ENCODE measurements around the gene UACA.
A peak's percentile ranks its signal among the peaks of the same experiment; 100 is the strongest.

Gene UACA

DNA sequence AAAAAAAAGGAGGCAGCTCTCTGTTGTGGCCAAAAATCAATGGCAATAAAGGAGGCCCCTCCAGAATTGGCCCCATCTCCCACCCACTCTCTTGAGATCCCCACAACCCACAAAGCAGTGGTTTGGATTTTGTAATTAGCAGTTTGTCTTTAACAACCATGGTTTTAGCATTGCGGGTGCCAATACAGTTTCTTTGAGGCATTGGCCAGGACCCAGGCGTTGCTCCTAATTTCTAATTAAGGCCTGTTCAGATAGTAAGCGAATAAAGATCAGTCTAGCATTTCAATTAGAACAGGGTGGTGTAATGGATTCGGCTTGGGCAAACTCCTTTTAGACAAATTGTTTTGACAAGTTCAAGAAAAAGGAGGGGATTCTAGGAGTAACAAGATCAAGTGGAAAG is 23.6 kb upstream of the UACA start:
- DNase-seq = no peak

DNA sequence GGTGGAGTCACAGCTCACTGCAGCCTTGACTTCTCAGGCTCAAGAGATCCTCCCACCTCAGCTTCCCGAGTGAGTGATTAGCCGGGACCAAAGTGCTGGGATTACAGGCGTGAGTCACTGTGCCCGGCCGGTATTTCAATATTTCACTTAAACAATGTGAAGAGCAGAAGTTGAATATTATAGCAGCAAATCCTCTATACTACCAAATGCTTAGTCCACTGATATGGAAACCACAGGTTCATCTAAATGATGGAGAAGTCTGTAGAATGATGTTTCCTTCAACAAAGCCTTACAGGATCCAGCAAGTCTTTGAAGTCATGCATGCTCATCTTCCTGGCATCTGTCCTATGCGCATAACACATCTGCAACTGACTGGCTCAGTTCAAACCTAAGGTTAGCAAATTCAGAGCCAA is 20.3 kb upstream of the UACA start:
- DNase-seq = no peak

DNA sequence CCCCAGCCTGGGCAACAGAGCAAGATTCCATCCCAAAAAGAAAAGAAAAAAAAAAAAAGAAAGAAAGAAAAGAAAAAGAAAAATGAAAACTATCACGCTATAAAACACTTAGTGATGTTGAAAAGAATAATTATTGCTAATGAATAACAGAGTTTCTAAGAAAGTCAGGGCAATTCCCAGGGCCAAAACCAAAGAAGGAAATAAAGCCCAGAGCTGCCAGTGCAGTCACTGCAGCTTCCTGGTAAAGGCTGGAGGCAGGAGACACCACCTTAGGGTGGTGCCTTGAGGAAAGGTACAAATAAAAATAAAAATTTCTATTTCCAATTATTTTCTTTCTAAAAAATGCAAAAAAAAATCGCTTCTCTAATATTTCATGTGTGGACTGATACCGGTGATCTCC is 19.7 kb upstream of the UACA start:
- no peak for DNase-seq

DNA sequence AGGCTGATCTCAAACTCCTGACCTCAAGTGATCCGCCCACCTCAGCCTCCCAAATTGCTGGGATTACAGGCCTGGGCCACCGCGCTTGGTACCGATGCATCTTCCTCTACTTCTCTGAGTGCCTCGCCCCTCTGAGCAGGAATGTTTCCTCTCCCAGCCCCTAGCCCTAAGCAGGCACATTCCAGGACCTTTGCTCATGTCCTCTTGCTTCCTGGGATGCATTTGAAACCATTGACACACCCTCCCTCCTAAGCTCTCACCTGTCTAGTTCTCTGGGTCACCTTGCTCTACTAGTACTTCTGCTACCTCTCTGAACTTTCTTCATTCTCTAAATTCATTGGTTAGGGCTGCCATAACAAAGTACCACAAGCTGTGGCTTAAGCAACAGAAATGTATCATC is 17.9 kb upstream of the UACA start:
- DNase-seq = no peak

DNA sequence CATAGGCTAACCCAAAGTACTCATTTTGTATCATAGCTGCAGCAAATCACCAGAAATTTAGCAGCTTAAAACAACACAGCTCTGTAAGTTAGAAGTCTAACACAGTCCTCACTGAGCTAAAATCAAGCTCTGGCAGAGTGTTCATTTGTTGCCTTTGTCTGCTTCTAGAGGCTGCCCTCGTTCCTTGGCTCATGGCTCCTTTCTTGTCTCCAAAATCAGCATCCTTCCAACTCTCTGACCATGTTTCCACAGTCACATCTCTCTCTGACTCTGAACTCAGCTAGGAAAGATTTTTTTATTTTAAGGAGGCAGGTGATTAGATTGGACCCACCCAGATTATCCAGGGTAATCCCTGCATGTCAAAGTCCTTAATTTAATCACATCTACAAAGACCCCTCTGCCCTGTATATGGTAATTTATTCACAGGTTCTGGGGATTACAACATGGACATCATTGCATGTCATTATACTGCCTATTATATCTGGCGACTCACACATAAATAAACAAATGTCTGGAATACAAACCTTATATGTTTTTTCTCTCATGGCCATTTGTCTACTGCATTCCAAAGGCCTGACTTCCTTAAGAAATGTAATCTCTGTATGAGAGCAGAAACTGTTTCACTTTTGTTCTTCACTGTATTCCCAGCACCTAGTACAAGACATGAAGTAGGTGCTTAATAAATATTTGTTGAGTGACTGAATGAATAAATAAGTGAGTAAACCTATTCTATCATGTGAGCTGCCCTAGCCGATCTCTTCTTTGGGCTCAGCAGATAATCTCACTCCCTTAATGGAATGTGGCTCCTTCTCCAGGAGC is 15.1 kb upstream of the UACA start:
- DNase-seq = no peak

DNA sequence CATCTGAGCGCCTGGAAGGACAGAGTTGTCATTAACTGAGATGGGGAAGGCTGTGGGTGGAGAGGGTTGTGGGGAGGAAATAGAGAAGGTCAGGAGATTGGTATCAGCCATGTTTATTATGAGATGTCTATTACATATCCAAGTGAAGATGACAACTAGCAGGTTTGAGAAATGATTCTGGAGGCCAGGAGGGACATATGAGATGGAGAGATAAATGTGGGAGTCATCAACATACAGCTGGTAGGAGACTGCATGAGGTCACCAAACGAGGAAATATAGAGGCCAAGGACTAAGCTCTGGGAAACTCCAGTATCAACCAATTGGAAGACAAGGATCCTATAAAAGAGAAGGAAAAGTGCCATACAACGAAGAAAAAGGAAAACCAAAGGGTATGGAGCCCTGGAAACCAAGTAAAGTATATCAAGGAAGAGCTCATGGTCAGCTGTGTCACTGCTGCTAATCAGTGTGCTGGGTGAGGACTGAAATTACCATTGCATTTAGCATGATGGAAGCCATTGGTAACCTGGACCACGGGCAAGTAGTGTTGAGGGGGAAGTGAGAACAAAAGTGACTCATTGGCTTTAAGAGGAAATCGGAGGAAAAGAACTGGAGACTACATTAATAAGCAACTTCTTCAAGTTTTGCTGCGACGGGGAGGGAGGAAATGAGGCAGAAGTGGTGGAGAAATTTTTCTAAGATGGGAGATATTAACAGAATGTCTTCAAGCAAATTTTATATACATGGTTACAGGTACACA is 14.0 kb upstream of the UACA start:
- DNase-seq = no peak

DNA sequence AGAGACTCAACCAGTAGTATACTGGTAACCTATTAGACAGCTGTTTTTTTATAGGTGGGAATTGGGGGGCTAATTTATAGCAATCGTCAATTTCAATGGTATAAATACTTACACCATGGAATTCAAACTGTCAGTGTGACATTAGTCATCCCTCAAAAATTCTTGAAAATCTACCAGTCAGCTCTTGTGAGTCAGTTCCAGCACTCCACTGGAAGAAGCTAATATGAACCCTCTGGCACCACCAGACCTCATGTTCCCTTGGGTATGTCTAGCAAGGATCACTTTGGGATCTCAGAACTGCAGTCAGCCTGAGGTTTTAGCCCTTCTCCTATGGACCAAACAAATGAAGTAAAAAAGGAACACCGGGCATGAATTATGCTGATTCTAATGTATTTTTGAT is 11.8 kb upstream of the UACA start:
- DNase-seq = no peak

DNA sequence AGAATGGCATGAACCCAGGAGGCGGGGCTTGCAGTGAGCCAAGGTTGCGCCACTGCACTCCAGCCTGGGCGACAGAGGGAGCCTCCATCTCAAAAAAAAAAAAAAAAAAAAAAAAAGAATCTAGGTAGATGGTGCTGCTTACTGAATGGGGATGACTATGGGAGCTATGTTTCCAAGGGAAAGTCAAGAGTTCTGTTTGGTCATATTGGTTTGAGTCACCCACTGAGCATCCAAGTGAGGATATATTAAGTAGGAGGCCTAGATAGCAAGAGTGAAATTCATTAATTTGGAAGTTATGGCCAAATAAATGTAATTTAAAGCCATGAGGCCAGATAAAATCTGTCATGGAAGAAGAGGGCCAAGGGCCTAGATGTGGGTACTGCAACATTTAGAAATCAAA is 9.0 kb upstream of the UACA start:
- no peak for DNase-seq

DNA sequence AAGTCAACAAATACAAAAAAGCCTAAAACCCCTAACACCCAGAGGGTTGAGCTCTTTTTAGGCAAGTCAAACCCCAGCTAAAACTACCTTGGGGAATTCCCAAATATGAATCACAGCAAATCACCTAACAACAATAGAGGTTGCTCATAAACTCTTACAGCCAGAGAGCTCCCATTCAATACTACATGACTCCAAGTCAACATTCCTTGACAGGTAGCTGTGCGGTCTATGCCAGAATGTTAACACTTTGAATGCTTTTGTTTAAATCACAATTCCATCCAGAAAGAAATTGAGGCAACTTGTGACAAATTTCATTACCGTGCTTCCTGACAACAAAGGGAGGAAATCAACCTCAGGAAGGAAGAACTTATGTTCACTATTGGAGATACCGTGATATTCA is 7.5 kb upstream of the UACA start:
- no peak for DNase-seq

DNA sequence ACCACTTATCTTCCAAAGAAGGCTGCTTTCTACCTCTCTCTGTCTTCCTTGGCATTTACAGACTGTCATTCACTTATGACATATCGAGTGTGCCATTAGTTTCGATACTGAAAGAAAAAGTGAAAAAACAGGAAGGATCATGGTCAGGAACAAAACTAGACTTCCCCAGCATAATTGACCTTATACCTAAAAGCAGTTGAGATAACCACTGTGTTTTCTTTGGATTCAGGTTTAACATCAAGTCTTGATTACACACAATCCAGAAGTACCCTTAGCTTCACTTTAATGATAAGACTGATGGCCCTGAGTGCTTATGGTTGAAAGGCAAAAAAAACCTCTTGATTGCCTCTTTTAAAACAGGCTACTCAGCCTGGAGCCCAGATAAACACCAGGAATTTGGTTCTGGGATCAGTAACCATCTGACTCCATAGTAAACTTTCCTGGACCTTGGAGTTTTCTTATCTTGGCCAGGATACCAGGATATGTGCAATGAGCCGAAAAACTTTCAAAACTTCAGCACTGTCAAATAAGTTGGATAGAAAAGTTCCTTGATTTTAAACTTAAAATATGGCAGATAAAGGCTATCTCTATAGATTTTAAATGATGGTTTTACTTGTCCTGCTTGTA is 5.0 kb upstream of the UACA start:
- DNase-seq = no peak

DNA sequence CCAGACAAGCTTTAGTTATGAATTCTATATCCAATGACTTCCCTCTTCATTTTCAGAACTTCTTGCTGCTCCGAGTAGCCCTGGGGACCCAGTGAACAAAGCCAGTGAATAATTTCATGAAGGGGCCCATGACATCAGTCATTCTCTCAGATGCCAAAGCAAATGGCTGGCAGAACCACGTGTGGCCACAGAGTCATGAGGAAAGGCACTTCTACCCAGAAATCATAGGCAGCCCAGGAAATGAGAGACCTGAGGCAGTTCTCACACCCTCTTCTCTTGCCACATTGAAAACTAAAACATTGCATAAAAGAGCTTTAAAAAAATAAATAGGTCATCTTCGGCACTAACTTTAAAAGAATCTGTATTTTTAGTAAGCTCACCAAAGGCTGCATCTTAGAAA is 4.3 kb upstream of the UACA start:
- DNase-seq = no peak

DNA sequence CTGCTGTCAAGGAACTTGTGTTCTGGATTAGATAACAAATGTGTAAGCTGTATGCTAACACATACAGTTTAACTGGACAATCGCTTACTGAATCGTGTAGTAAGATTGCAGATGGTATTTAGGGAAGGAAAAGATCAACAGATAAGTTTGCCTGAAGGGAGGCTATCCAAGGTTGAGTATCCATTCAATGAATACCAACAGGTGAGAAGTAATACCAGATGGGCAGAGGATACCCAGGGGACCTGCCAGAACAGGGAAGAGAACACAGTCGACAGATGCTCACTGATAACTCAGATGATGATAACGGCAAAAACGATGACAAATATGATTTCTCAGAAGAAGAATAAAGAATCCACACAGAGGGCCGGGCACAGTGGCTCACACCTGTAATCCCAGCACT is 3.2 kb upstream of the UACA start:
- DNase-seq = no peak

DNA sequence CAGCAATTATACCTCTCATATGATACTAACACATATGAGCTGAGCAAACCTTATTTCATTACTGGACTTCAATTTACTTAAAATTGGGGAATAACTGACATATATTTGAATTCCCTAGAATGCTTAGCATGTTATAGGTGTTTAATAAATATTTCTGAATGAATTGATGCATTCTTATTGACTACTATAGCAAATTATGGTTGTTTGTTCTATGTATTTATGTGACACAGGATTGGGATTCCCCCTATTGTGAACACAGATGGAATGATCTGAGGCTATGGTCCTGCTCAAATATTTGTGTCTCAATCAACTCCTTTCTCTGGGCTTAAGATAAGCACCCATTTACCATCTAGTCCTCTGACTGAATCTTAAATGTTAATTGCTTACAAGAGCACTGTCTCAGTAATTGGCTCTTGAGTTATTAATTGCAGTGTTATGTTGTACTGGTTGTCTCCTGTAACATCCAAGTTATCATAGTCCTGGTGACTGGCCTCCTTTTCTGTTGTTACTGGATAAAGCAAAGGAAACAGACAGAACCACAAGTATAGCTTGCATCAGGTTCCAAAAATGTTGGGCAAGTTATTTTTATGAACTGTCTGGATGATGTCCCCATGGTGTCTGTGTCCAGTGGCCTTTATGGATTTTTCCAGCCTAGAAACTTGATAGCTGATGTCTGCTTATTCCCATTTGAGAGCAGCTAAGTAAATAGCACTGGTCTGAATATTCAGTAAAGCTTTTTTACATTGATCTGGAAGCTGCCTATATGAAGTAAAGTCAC is 2.3 kb upstream of the UACA start:
- DNase-seq = peak; percentile 31

DNA sequence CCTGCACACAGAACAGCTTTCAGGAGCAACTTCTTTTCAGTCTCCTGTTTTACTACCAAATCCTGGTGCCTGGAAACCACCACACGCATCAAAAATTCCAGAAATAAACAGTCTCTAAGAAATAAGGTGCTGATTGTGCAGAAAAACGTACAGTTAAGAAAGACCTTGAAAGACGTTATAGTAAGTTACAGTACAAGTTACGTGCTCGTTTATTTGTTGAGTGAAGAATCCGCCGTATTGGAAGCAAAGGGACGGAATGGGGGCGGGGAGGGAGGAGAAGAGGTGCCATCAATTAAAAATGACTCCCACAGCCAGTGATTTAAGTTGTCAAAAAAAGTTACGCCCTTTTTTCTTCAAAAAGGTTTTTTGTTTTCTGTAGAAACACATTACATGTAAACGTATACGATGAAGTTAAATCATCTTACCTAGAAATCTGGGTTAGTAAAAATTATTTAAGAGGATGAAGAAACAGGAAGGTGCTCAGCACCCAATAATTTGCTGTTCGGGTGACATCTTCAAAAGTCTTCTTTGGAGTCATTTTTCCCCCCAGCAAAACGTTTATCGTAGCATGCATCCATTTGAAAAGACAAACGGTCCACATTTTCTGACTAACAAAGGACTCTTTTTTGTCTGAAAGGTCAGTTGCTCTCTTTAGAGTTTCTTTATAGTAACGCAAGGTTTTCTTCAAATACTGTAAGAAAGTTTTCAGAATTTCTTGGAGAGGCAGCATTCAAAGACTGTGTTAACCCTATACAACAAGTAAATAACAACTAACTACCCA is 782 bp upstream of the UACA start:
- peak; percentile 43 for DNase-seq

DNA sequence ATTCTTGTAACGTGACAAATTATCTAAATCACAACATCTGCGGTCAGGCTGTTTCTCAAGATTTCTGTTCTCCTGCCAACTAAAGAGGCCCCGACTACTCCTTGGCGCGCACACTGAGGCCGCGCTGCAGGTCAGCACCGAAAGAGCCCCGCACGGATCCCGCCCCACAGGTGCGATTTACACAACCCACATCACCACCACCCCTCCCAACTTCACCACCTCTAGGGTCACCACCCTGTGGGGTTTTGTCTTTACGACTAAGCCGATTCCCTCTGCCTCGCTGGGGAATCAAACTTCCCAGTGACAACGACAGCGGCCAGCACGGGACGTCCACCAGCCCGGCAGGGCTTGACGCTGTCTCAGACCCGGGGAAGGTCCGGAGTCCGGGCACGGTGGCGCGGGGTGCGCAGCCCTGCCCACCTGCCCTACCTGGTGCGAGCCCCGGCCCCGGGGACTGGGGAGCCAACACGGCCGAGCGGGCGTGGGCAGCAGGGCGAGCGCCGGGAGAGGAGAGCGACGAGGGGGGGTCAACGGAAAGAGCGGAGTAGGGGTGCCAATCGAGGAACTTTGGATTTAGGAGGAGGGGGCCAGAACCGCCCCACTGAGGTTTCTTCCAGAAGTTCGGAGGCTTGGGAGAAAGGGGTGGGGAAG is 764 bp downstream of the UACA start:
- DNase-seq = peak; percentile 48

DNA sequence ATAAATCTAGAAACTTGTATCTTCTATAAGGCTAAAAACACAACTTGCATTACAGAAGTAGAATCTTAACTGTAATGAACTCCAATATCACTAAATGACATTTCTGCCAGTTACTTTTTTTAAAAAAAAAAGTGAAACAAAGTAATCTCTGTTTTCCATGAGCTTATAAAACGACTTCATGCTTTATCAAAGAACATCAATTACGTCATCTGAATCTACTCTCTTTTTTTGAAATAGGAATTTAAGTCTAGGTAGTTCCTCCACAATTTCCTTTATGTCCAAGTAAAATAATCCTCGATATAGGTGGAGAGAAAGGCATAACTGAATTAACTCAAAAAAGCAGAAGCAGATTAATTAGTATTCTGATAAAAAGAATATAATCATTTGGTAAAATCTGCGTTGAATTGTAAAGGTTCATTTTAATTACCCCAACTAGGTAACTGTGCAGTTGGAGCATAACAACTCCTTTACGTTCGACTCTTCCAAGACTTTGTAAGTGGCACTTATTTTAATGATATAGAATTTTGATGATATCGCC is 1.4 kb downstream of the UACA start:
- DNase-seq = no peak

DNA sequence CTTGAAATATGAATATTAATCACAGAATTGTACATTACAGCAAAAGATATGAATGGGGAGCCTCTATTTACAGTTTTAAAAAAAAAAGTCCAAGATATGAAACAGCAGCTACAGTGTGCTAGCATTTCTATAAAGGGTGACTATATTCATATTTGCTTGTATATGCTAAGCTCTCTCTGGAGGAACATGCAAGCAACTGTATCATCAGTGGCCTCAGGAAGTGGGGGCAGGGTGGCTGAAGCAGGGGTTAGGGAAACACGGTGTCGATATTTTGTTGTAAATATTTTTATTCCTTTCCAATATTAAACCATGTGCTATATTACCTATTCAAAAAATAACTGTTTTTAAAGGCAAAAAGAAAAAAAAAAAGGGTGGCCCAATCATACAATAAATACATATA is 2.3 kb downstream of the UACA start:
- DNase-seq = no peak

DNA sequence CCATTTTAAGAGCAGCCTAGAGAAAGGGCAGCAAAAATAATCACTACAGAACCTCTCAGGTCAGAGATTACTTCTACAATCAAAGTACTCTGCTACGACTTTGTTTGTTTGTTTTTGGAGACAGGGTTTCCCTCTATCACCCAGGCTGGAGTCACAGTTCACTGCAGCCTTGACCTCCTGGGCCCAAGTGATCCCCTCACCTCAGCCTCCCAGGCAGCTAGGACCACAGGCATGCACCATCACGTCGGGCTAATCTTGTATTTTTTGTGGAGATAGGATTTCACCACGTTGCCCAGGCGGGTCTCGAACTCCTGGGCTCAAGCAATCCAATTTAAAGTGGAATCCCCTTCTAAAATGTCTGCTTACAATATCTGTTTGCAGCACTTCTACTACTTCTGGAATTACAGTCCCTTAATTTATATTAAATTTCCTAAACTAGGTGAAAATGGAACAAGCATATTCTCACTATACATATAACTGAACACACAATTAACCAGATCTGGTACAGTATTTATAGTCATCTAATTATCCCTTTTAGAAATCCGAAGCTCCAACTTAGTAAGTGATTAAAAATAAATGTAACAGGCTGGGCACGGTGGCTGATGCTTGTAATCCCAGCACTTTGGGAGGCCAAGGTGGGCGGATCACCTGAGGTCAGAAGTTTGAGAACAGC is 4.4 kb downstream of the UACA start:
- no peak for DNase-seq

DNA sequence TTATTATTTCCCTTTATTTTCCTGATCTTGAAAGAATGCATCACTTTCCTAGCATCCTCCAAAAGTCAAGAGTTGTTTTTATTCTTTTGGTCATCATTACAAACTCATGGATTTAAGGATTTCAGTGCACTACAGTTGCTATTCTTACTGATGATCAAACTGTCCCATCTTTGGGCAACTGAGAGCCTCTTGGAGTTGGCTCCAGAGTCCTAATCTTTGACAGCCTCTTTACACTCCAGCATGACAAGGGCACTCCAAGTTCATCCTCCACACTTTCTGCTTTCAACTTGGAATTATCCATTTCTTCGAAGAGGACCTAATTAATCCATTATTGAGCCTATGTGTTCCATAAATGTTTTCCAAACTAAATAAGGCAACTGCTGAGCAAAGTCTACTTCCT is 5.7 kb downstream of the UACA start:
- no peak for DNase-seq

DNA sequence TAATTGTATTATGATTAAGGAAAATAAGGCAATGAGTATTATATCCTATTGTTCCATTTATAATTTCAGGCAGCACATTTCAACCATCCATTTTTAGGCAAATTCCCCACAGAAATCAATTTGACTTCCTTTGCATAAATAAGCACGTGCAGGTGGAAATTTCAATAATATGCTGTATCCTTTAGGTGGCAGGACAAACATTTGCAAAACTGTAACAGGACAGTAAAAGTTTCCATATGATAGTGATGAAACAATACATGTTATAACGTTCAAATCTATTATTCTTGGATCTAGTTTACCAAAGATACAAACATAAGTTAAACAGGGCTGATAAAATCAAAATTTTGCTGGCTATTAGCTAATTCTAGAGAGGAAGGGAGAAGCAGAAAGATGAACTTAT is 8.5 kb downstream of the UACA start:
- DNase-seq = no peak
